IMR-90 (cell line): ENCODE results near the gene KCNE4. TPM values are rescaled to one million over a fixed set of nuclear protein-coding genes. Genes with fewer than 3 reads are reported as not detected.

Source experiments
- ATAC-seq: fragments of 200-7000 bp; cut with Tn5 transposase; 2 replicates; pipeline ENCODE4 v1.9.1; 2020; ENCODE audit warnings: low read depth, mild to moderate bottlenecking, moderate library complexity
- BruUV-seq: library from RNA; stranded (reverse); fragments of 400-500 nt; replicated peaks from 2 replicates; lab custom pipeline; 2021; lab: Mats Ljungman, UMichigan
- CTCF ChIA-PET: fragments of 300-600 bp; formaldehyde crosslinking; extraction: SDS; loops from one replicate; lab custom pipeline; 2021; ENCODE audit warnings: antibody characterized with exemption; lab: Yijun Ruan, JAX
- POLR2A ChIA-PET: fragments of 300-600 bp; sonication (Branson Sonifier 250); formaldehyde crosslinking; loops from one replicate; lab custom pipeline; 2022; ENCODE audit warnings: antibody characterized with exemption; ENCODE audit not compliant: unreplicated experiment; lab: Charles Lee
- DNase-seq: peaks from one replicate; pipeline ENCODE4 v3.0.0; 2013
- H2AFZ ChIP-seq: replicated peaks from 2 replicates; pipeline ENCODE3; 2013; ENCODE audit warnings: low read length, mild to moderate bottlenecking; ENCODE audit not compliant: poor library complexity
- H2AK5ac ChIP-seq: 2 replicates; pipeline ENCODE4 v1.6.1; 2013; ENCODE audit warnings: low read depth, low read length, inconsistent platforms
- H2AK9ac ChIP-seq: replicated peaks from 2 replicates; pipeline ENCODE3; 2013; ENCODE audit warnings: mild to moderate bottlenecking, low read depth, low read length, moderate library complexity; ENCODE audit not compliant: poor library complexity
- H2BK120ac ChIP-seq: 2 replicates; pipeline ENCODE4 v1.6.1; 2013; ENCODE audit warnings: low read depth, low read length, inconsistent platforms
- H2BK15ac ChIP-seq: 3 replicates; pipeline ENCODE4 v1.6.1; 2013; ENCODE audit warnings: low read depth, low read length, inconsistent platforms
- H2BK20ac ChIP-seq: 2 replicates; pipeline ENCODE4 v1.6.1; 2013; ENCODE audit warnings: low read depth, mild to moderate bottlenecking, inconsistent platforms, low read length, moderate library complexity
- H2BK5ac ChIP-seq: 2 replicates; pipeline ENCODE4 v1.6.1; 2013; ENCODE audit warnings: mild to moderate bottlenecking, low read depth, low read length, inconsistent platforms; ENCODE audit not compliant: poor library complexity, severe bottlenecking
- H3K14ac ChIP-seq: replicated peaks from 2 replicates; pipeline ENCODE4 v1.6.1; 2013; ENCODE audit warnings: low read depth, low read length, inconsistent platforms
- H3K18ac ChIP-seq: 2 replicates; pipeline ENCODE4 v1.6.1; 2013; ENCODE audit warnings: low read depth, low read length, control low read depth
- H3K23ac ChIP-seq: 2 replicates; pipeline ENCODE4 v1.6.1; 2013; ENCODE audit warnings: low read depth, low read length, inconsistent platforms
- H3K27ac ChIP-seq: 2 replicates; pipeline ENCODE4 v1.5.1; 2013; ENCODE audit warnings: mild to moderate bottlenecking, control low read depth, low read length; ENCODE audit not compliant: insufficient read depth
- H3K27me3 ChIP-seq: 2 replicates; pipeline ENCODE4 v1.6.1; 2013; ENCODE audit warnings: low read length; ENCODE audit not compliant: control insufficient read depth, insufficient read depth
- H3K36me3 ChIP-seq: 2 replicates; pipeline ENCODE4 v1.6.1; 2013; ENCODE audit warnings: low read length, mixed read lengths; ENCODE audit not compliant: control insufficient read depth, insufficient read depth
- H3K4ac ChIP-seq: 2 replicates; pipeline ENCODE4 v1.6.1; 2013; ENCODE audit warnings: low read depth, low read length, inconsistent platforms
- H3K4me1 ChIP-seq: 2 replicates; pipeline ENCODE4 v1.6.1; 2013; ENCODE audit warnings: low read length, mixed read lengths; ENCODE audit not compliant: control insufficient read depth, insufficient read depth
- H3K4me2 ChIP-seq: 2 replicates; pipeline ENCODE4 v1.6.1; 2013; ENCODE audit warnings: low read depth, mild to moderate bottlenecking, control low read depth, low read length, moderate library complexity
- H3K4me3 ChIP-seq: 2 replicates; pipeline ENCODE4 v1.5.1; 2013; ENCODE audit warnings: low read depth, mild to moderate bottlenecking, control low read depth, low read length, moderate library complexity; ENCODE audit not compliant: insufficient read depth
- H3K56ac ChIP-seq: 2 replicates; pipeline ENCODE4 v1.6.1; 2013; ENCODE audit warnings: low read length, inconsistent platforms; ENCODE audit not compliant: insufficient read depth; ENCODE audit errors: extremely low read depth
- H3K79me1 ChIP-seq, 2 experiments: 2 replicates each; pipeline ENCODE4 v1.6.1; 2013; ENCODE audit warnings: low read length in 2 of 2, inconsistent platforms in 1 of 2, low read depth in 1 of 2
- H3K9ac ChIP-seq: 2 replicates; pipeline ENCODE4 v1.6.1; 2013; ENCODE audit warnings: low read depth, low read length, control low read depth
- H3K9me1 ChIP-seq: 2 replicates; pipeline ENCODE4 v1.6.1; 2013; ENCODE audit warnings: low read length, inconsistent platforms; ENCODE audit not compliant: insufficient read depth
- H3K9me3 ChIP-seq: 2 replicates; pipeline ENCODE4 v1.6.1; 2013; ENCODE audit warnings: low read length; ENCODE audit not compliant: control insufficient read depth, insufficient read depth
- H4K20me1 ChIP-seq: 2 replicates; pipeline ENCODE4 v1.6.1; 2013; ENCODE audit warnings: low read length, inconsistent platforms; ENCODE audit not compliant: insufficient read depth
- H4K5ac ChIP-seq: 2 replicates; pipeline ENCODE4 v1.6.1; 2013; ENCODE audit warnings: mild to moderate bottlenecking, low read depth, low read length, control low read depth
- H4K8ac ChIP-seq, 2 experiments: 2 replicates each; pipeline ENCODE4 v1.6.1; 2013; ENCODE audit warnings: low read depth in 2 of 2, low read length in 2 of 2, control low read depth in 1 of 2, inconsistent platforms in 1 of 2
- H4K91ac ChIP-seq: 2 replicates; pipeline ENCODE4 v1.6.1; 2013; ENCODE audit warnings: low read depth, low read length, inconsistent platforms; ENCODE audit not compliant: insufficient read depth
- CEBPB ChIP-seq: IDR thresholded peaks from 2 replicates; pipeline ENCODE4 v1.6.1; 2012; ENCODE audit warnings: low read depth, low read length, improper control_type of control experiment
- CHD1 ChIP-seq: IDR thresholded peaks from 2 replicates; pipeline ENCODE4 v1.6.1; 2012; ENCODE audit warnings: low read depth, low read length, improper control_type of control experiment
- FOS ChIP-seq: fragments of 150-350 bp; IDR thresholded peaks from 2 replicates; pipeline ENCODE4 v1.6.1; 2016; ENCODE audit warnings: low read depth, low read length
- MAFK ChIP-seq: IDR thresholded peaks from 2 replicates; pipeline ENCODE4 v1.6.1; 2012; ENCODE audit warnings: low read depth, low read length, improper control_type of control experiment
- MAZ ChIP-seq: IDR thresholded peaks from 2 replicates; pipeline ENCODE4 v1.6.1; 2012; ENCODE audit warnings: low read depth, mild to moderate bottlenecking, low read length, improper control_type of control experiment, moderate library complexity, borderline replicate concordance
- MXI1 ChIP-seq: IDR thresholded peaks from 2 replicates; pipeline ENCODE4 v1.6.1; 2012; ENCODE audit warnings: low read depth, mild to moderate bottlenecking, low read length, moderate library complexity, borderline replicate concordance
- WGBS, 2 experiments: methylation state at CpG; one replicate each; pipeline versions ENCODE4 v1.1.5 to v1.1.7; 2013; ENCODE audit warnings: missing lambda C conversion rate in 2 of 2; ENCODE audit not compliant: insufficient read length in 1 of 2; ENCODE audit errors: extremely low coverage in 2 of 2; 5-methylcytosine and 5-hydroxymethylcytosine counted together
- dilution Hi-C: fragments of 300-500 bp; cut with HindIII; formaldehyde crosslinking; loops from one replicate; pipeline ENCODE4 v1.14.3; 2018; ENCODE audit warnings: low sequenced_read_pairs; ENCODE audit not compliant: unreplicated experiment
- in situ Hi-C: fragments of 300-500 bp; cut with MboI; formaldehyde crosslinking; loops from 3 replicates; pipeline ENCODE4 v1.14.3; 2019; ENCODE audit warnings: low sequenced_read_pairs, inconsistent platforms, mixed read lengths
- intact Hi-C: fragments of 100-400 bp; cut with micrococcal nuclease; formaldehyde crosslinking; loops from 2 replicates; pipeline ENCODE4 v1.10.0; 2022
- polyA plus RNA-seq, 3 experiments: library from polyadenylated mRNA; depleted of rRNA; stranded (reverse); fragments of >200 nt; gene quantifications; 2 replicates each; pipeline ENCODE4 v1.2.3, GENCODE V29; 2012; ENCODE audit warnings: low replicate concordance in 1 of 3
- total RNA-seq: library from RNA; depleted of rRNA; stranded (reverse); fragments of >200 nt; gene quantifications from 2 replicates; pipeline ENCODE4 v1.2.3, GENCODE V29; 2012
- TF ChIP-seq, protein P1 (sequence below): fragments of 150-350 bp; IDR thresholded peaks from 2 replicates; pipeline ENCODE4 v1.6.1; 2016; ENCODE audit warnings: low read depth, mild to moderate bottlenecking, low read length, moderate library complexity, borderline replicate concordance
- TF ChIP-seq, protein P2 (sequence below): fragments of 150-350 bp; IDR thresholded peaks from 2 replicates; pipeline ENCODE4 v1.6.1; 2017; ENCODE audit warnings: mild to moderate bottlenecking, antibody characterized with exemption, low read length, low read depth

Gene KCNE4
- total and polyA plus RNA-seq, 2 of the 4 experiments (the other 2 are of a cell fraction), result 6.6 to 6.8 TPM

- no peak overlapping the region for H2AFZ ChIP-seq
- no peaks in the 10 kb centered on the region for H3K79me1 ChIP-seq
- dilution Hi-C loops (no loop called here), in situ Hi-C loops (no loop called here), intact Hi-C loops (no loop called here)
- H3K9ac ChIP-seq, result no peak overlapping the region
- DNase-seq (no peak), ATAC-seq (no peak)
- ChIA-PET CTCF (no interaction called here), POLR2A (no interaction called here)
- H3K4ac ChIP-seq, result no peak overlapping the region
- H4K8ac ChIP-seq, result no peak overlapping the region
- no peak overlapping the region for H3K14ac ChIP-seq
- no peak overlapping the region for H4K5ac ChIP-seq
- H3K18ac ChIP-seq, result no peak overlapping the region
- no peak overlapping the region for H4K91ac ChIP-seq
- no peaks in the 10 kb centered on the region for H3K4me1 ChIP-seq
- no peaks in the 10 kb centered on the region for H3K27me3 ChIP-seq
- H2BK120ac ChIP-seq, result no peak overlapping the region
- H3K9me3 ChIP-seq, result no peaks in the 10 kb centered on the region
- H2BK20ac ChIP-seq, result no peak overlapping the region
- no peaks in the 10 kb centered on the region for H4K20me1 ChIP-seq
- no peak overlapping the region for H3K23ac ChIP-seq
- no peak overlapping the region for H2BK5ac ChIP-seq
- H3K36me3 ChIP-seq, result no peaks in the 10 kb centered on the region
- no peak overlapping the region for H3K4me2 ChIP-seq
- H2AK9ac ChIP-seq, result no peak overlapping the region
- no TSS peak for BruUV-seq
- H3K4me3 ChIP-seq, result no peak overlapping the region
- H3K9me1 ChIP-seq, result no peaks in the 10 kb centered on the region
- no peak overlapping the region for H2AK5ac ChIP-seq
- WGBS, 2 experiments, result no CpG with 5 or more reads among the region's 5 CpGs
- H3K56ac ChIP-seq, result no peak overlapping the region
- no peak for TF ChIP-seq MAFK
- no peak for TF ChIP-seq CEBPB
- no peak for TF ChIP-seq MXI1
- TF ChIP-seq, protein P1, sequence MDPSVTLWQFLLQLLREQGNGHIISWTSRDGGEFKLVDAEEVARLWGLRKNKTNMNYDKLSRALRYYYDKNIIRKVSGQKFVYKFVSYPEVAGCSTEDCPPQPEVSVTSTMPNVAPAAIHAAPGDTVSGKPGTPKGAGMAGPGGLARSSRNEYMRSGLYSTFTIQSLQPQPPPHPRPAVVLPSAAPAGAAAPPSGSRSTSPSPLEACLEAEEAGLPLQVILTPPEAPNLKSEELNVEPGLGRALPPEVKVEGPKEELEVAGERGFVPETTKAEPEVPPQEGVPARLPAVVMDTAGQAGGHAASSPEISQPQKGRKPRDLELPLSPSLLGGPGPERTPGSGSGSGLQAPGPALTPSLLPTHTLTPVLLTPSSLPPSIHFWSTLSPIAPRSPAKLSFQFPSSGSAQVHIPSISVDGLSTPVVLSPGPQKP, result no peak
- no peak for TF ChIP-seq CHD1
- TF ChIP-seq MAZ, result no peak
- TF ChIP-seq FOS, result no peak
- TF ChIP-seq, protein P2, sequence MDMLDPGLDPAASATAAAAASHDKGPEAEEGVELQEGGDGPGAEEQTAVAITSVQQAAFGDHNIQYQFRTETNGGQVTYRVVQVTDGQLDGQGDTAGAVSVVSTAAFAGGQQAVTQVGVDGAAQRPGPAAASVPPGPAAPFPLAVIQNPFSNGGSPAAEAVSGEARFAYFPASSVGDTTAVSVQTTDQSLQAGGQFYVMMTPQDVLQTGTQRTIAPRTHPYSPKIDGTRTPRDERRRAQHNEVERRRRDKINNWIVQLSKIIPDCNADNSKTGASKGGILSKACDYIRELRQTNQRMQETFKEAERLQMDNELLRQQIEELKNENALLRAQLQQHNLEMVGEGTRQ, result no peak
- H3K27ac ChIP-seq, result no peak overlapping the region
- H2BK15ac ChIP-seq, result no peak overlapping the region
These were observed 35.5 kb downstream of the KCNE4 start for GRCh38 chr2:223087466-223087865.
